Activated T-helper 1 cell treated with Interleukin-2 at 50 U/mL for 16 hours (primary cell): ENCODE data around the gene GPC5.
"Not testable (repeated sequence)": the region's sequence is repeated elsewhere in the genome, so short reads cannot be mapped to it uniquely, and the experiment has no call there.

Source experiments
- DNase-seq: peaks from one replicate; pipeline ENCODE4 v3.0.0-alpha.2; 2020; ENCODE audit warnings: low read depth

GPC5 gene

GRCh38 chr13:91781982-91782691 is 383.7 kb downstream of the GPC5 start:
- not testable (repeated sequence) for DNase-seq

GRCh38 chr13:91785431-91786119 is 387.2 kb downstream of the GPC5 start:
- DNase-seq, result no peak

- no peak for DNase-seq
These were observed 393.6 kb downstream of the GPC5 start for GRCh38 chr13:91792054-91792453.

- no peak for DNase-seq
These were observed 399.1 kb downstream of the GPC5 start for GRCh38 chr13:91797567-91797966.

- DNase-seq, result not testable (repeated sequence)
These were observed 399.9 kb downstream of the GPC5 start for GRCh38 chr13:91798338-91798737.

- DNase-seq, result not testable (repeated sequence)
These were observed 403.4 kb downstream of the GPC5 start for GRCh38 chr13:91801772-91802171.

GRCh38 chr13:91802957-91803356 is 404.5 kb downstream of the GPC5 start:
- DNase-seq, result no peak

- DNase-seq, result no peak
These were observed 406.3 kb downstream of the GPC5 start for GRCh38 chr13:91804724-91805123.

GRCh38 chr13:91805605-91806004 is 407.2 kb downstream of the GPC5 start:
- no peak for DNase-seq

GRCh38 chr13:91809161-91809560 is 410.7 kb downstream of the GPC5 start:
- DNase-seq, result no peak

GRCh38 chr13:91813253-91813652 is 414.8 kb downstream of the GPC5 start:
- DNase-seq, result no peak

- no peak for DNase-seq
These were observed 417.9 kb downstream of the GPC5 start for GRCh38 chr13:91816263-91816807.

GRCh38 chr13:91817250-91817649 is 418.8 kb downstream of the GPC5 start:
- DNase-seq, result no peak

GRCh38 chr13:91824416-91824815 is 426.0 kb downstream of the GPC5 start:
- DNase-seq, result no peak

- DNase-seq, result no peak
These were observed 427.1 kb downstream of the GPC5 start for GRCh38 chr13:91825516-91825915.

- no peak for DNase-seq
These were observed 438.1 kb downstream of the GPC5 start for GRCh38 chr13:91836553-91836952.

GRCh38 chr13:91845612-91846011 is 447.2 kb downstream of the GPC5 start:
- no peak for DNase-seq

- DNase-seq, result no peak
These were observed 465.3 kb downstream of the GPC5 start for GRCh38 chr13:91863699-91864098.

- no peak for DNase-seq
These were observed 469.9 kb downstream of the GPC5 start for GRCh38 chr13:91868351-91868750.

GRCh38 chr13:91878491-91878890 is 480.1 kb downstream of the GPC5 start:
- no peak for DNase-seq

- DNase-seq, result no peak
These were observed 480.9 kb downstream of the GPC5 start for GRCh38 chr13:91879360-91879759.

- no peak for DNase-seq
These were observed 484.5 kb downstream of the GPC5 start for GRCh38 chr13:91882918-91883317.

GRCh38 chr13:91889641-91890040 is 491.2 kb downstream of the GPC5 start:
- no peak for DNase-seq
